H9 (cell line): ENCODE data around the gene KLRC1. TPM values are rescaled to one million over a fixed set of nuclear protein-coding genes. Genes with fewer than 3 reads are reported as not detected.

Experiments used
- DNase-seq: peaks from one replicate; pipeline ENCODE4 v3.0.0-alpha.2; 2017
- H2AFZ ChIP-seq: one replicate; pipeline ENCODE4 v1.6.1; 2013; ENCODE audit warnings: mild to moderate bottlenecking, low read length, control low read depth, moderate library complexity
- H2AK5ac ChIP-seq: 2 replicates; pipeline ENCODE4 v1.6.1; 2013; ENCODE audit warnings: low read length, control low read depth, mixed read lengths; ENCODE audit not compliant: insufficient read length
- H2BK120ac ChIP-seq: one replicate; pipeline ENCODE4 v1.6.1; 2013; ENCODE audit warnings: low read depth, mild to moderate bottlenecking, low read length, control low read depth, inconsistent platforms; ENCODE audit not compliant: poor library complexity, severe bottlenecking
- H2BK12ac ChIP-seq: 2 replicates; pipeline ENCODE4 v1.6.1; 2013; ENCODE audit warnings: low read length, control low read depth, mixed read lengths, low read depth; ENCODE audit not compliant: insufficient read length
- H2BK15ac ChIP-seq: 2 replicates; pipeline ENCODE4 v1.6.1; 2013; ENCODE audit warnings: low read depth, low read length, control low read depth
- H2BK20ac ChIP-seq: one replicate; pipeline ENCODE4 v1.6.1; 2013; ENCODE audit warnings: low read depth, mild to moderate bottlenecking, low read length, control low read depth, inconsistent platforms; ENCODE audit not compliant: poor library complexity, severe bottlenecking
- H2BK5ac ChIP-seq: 2 replicates; pipeline ENCODE4 v1.6.1; 2013; ENCODE audit warnings: low read length, control low read depth, mixed read lengths; ENCODE audit not compliant: insufficient read length
- H3K14ac ChIP-seq: 2 replicates; pipeline ENCODE4 v1.6.1; 2013; ENCODE audit warnings: low read length, control low read depth; ENCODE audit not compliant: insufficient read depth
- H3K18ac ChIP-seq: 2 replicates; pipeline ENCODE4 v1.6.1; 2013; ENCODE audit warnings: low read depth, mild to moderate bottlenecking, mixed read lengths, low read length, control low read depth; ENCODE audit not compliant: insufficient read length
- H3K23ac ChIP-seq: 2 replicates; pipeline ENCODE4 v1.6.1; 2013; ENCODE audit warnings: low read length, control low read depth, mixed read lengths, low read depth; ENCODE audit not compliant: insufficient read length
- H3K23me2 ChIP-seq: 2 replicates; pipeline ENCODE4 v1.6.1; 2013; ENCODE audit warnings: low read depth, mild to moderate bottlenecking, mixed read lengths, low read length, control low read depth; ENCODE audit not compliant: insufficient read length, poor library complexity, severe bottlenecking
- H3K27ac ChIP-seq: 2 replicates; pipeline ENCODE4 v1.5.1; 2013; ENCODE audit warnings: low read length, control low read depth, mixed read lengths, low read depth; ENCODE audit not compliant: insufficient read length
- H3K27me3 ChIP-seq: 2 replicates; pipeline ENCODE4 v1.6.1; 2013; ENCODE audit warnings: low read length, control low read depth, inconsistent platforms; ENCODE audit not compliant: insufficient read depth
- H3K4ac ChIP-seq: 2 replicates; pipeline ENCODE4 v1.6.1; 2013; ENCODE audit warnings: low read depth, mild to moderate bottlenecking, control low read depth, inconsistent platforms, low read length, moderate library complexity
- H3K4me1 ChIP-seq: 2 replicates; pipeline ENCODE4 v1.6.1; 2013; ENCODE audit warnings: low read length, control low read depth, inconsistent platforms; ENCODE audit not compliant: insufficient read depth
- H3K4me2 ChIP-seq: 2 replicates; pipeline ENCODE4 v1.6.1; 2013; ENCODE audit warnings: low read length, control low read depth, mixed read lengths; ENCODE audit not compliant: insufficient read length, insufficient read depth
- H3K56ac ChIP-seq: 2 replicates; pipeline ENCODE4 v1.6.1; 2013; ENCODE audit warnings: low read depth, mild to moderate bottlenecking, mixed read lengths, low read length, control low read depth; ENCODE audit not compliant: insufficient read length
- H3K79me1 ChIP-seq: 2 replicates; pipeline ENCODE4 v1.6.1; 2013; ENCODE audit warnings: low read depth, mild to moderate bottlenecking, moderate library complexity, low read length, control low read depth, inconsistent platforms; ENCODE audit not compliant: insufficient read depth, poor library complexity, severe bottlenecking
- H3K79me2 ChIP-seq: 2 replicates; pipeline ENCODE4 v1.6.1; 2013; ENCODE audit warnings: low read length, control low read depth, inconsistent platforms; ENCODE audit not compliant: insufficient read depth
- H3K9ac ChIP-seq: 2 replicates; pipeline ENCODE4 v1.6.1; 2013; ENCODE audit warnings: low read length, control low read depth, mixed read lengths; ENCODE audit not compliant: insufficient read length; ENCODE audit errors: extremely low read depth
- H3K9me3 ChIP-seq: one replicate; pipeline ENCODE4 v1.6.1; 2013; ENCODE audit warnings: low read depth, low read length, inconsistent platforms; ENCODE audit not compliant: control insufficient read depth
- H3T11ph ChIP-seq: one replicate; pipeline ENCODE4 v1.6.1; 2013; ENCODE audit warnings: mild to moderate bottlenecking, low read length, control low read depth, inconsistent platforms
- H4K20me1 ChIP-seq: one replicate; pipeline ENCODE4 v1.6.1; 2013; ENCODE audit not compliant: control insufficient read depth, insufficient read length, insufficient read depth
- H4K5ac ChIP-seq: 2 replicates; pipeline ENCODE4 v1.6.1; 2013; ENCODE audit warnings: low read depth, mild to moderate bottlenecking, mixed read lengths, low read length, control low read depth; ENCODE audit not compliant: insufficient read length
- H4K8ac ChIP-seq: replicated peaks from 2 replicates; pipeline ENCODE4 v1.6.1; 2013; ENCODE audit warnings: low read length, control low read depth, mixed read lengths, low read depth; ENCODE audit not compliant: insufficient read length
- H4K91ac ChIP-seq: 2 replicates; pipeline ENCODE4 v1.6.1; 2013; ENCODE audit warnings: low read depth, mild to moderate bottlenecking, moderate library complexity, mixed read lengths, low read length, control low read depth; ENCODE audit not compliant: insufficient read length
- H3K27ac Mint-ChIP-seq, 3 experiments: 2 replicates in 2 of 3; 3 replicates in 1 of 3; pipeline ENCODE4 v1.8.0; 2020 to 2021; ENCODE audit warnings: mixed read lengths in 3 of 3, mild to moderate bottlenecking in 1 of 3, moderate library complexity in 1 of 3
- H3K27me3 Mint-ChIP-seq: 2 replicates; pipeline ENCODE4 v1.8.0; 2021; ENCODE audit warnings: low read depth, mild to moderate bottlenecking, moderate library complexity, mixed read lengths
- H3K36me3 Mint-ChIP-seq, 3 experiments: 2 replicates in 2 of 3; 3 replicates in 1 of 3; pipeline ENCODE4 v1.8.0; 2020 to 2021; ENCODE audit warnings: low read depth in 3 of 3, mixed read lengths in 3 of 3; ENCODE audit not compliant: insufficient read depth in 1 of 3
- H3K4me1 Mint-ChIP-seq, 2 experiments: 2 replicates each; pipeline ENCODE4 v1.8.0; 2020; ENCODE audit warnings: mixed read lengths in 2 of 2
- H3K4me3 Mint-ChIP-seq, 2 experiments: 2 replicates in 1 of 2; 3 replicates in 1 of 2; pipeline ENCODE4 v1.8.0; 2020 to 2021; ENCODE audit warnings: mild to moderate bottlenecking in 2 of 2, mixed read lengths in 2 of 2, moderate library complexity in 1 of 2
- H3K9me3 Mint-ChIP-seq, 2 experiments: 2 replicates in 1 of 2; 3 replicates in 1 of 2; pipeline ENCODE4 v1.8.0; 2020; ENCODE audit warnings: mild to moderate bottlenecking in 2 of 2, mixed read lengths in 2 of 2, moderate library complexity in 1 of 2
- CTCF ChIP-seq: fragments of 200-600 bp; sonication (generic); conservative IDR thresholded peaks from 3 replicates; pipeline ENCODE4 v1.8.0; 2021; ENCODE audit warnings: antibody characterized with exemption, mild to moderate bottlenecking
- WGBS: extraction: QIAGEN DNeasy Blood & Tissue Kit; methylation state at CpG from one replicate; pipeline ENCODE4 v1.1.7; 2013; ENCODE audit warnings: missing lambda C conversion rate, low lambda C conversion rate, mixed read lengths; ENCODE audit not compliant: insufficient read length; ENCODE audit errors: extremely low coverage; 5-methylcytosine and 5-hydroxymethylcytosine counted together
- total RNA-seq: library from RNA; stranded (reverse); gene quantifications from 2 replicates; pipeline ENCODE4 v1.2.1, GENCODE V29; 2021

KLRC1 gene
- total RNA-seq, 1 experiment from 2014 or later: not detected

- H3K79me2 ChIP-seq: no peaks in the 10 kb centered on the region
- WGBS: no CpG with 5 or more reads among the region's 1 CpG
- H3K18ac ChIP-seq: no peak overlapping the region
- H4K91ac ChIP-seq: no peak overlapping the region
- no peak overlapping the region for H2AFZ ChIP-seq
- peaks cover 4 to 25% (median 10%) of the 10 kb centered on the region in 3 experiments; a peak in 6 of 7 replicates for H3K36me3 Mint-ChIP-seq
- H3K4me1 ChIP-seq: peaks cover 2% of the 10 kb centered on the region; the same call in 1 of the 2 replicates
- no peak overlapping the region for H2BK12ac ChIP-seq
- no peak overlapping the region for H2AK5ac ChIP-seq
- H3K27ac ChIP-seq: no peak overlapping the region
- H3K9me3 Mint-ChIP-seq: peaks cover 25 to 28% of the 10 kb centered on the region in 2 experiments
- no peak overlapping the region for H2BK15ac ChIP-seq
- H3K23me2 ChIP-seq: no peaks in the 10 kb centered on the region
- H3K14ac ChIP-seq: no peak overlapping the region
- H3K79me1 ChIP-seq: no peaks in the 10 kb centered on the region
- no peaks in the 10 kb centered on the region for H3K9me3 ChIP-seq
- no peaks in the 10 kb centered on the region for H4K20me1 ChIP-seq
- H3K4me2 ChIP-seq: no peak overlapping the region
- H3K27me3 ChIP-seq: no peaks in the 10 kb centered on the region
- H3K27me3 Mint-ChIP-seq: no peaks in the 10 kb centered on the region
- no peak for TF ChIP-seq CTCF
- no peak overlapping the region for H2BK120ac ChIP-seq
- H3K4me1 Mint-ChIP-seq: peaks cover 13 to 16% of the 10 kb centered on the region in 2 experiments
- no peak overlapping the region for H4K8ac ChIP-seq
- H3K27ac Mint-ChIP-seq: no peak overlapping the region; a peak in 1 of 7 replicates
- H3T11ph ChIP-seq: no peak overlapping the region
- no peak overlapping the region for H4K5ac ChIP-seq
- H2BK5ac ChIP-seq: no peak overlapping the region
- no peak overlapping the region for H2BK20ac ChIP-seq
- H3K4ac ChIP-seq: no peak overlapping the region
- no peak overlapping the region for H3K56ac ChIP-seq
- H3K4me3 Mint-ChIP-seq: no peak overlapping the region
- H3K9ac ChIP-seq: no peak overlapping the region
- DNase-seq: no peak
- H3K23ac ChIP-seq: no peak overlapping the region
Observed at GRCh38 chr12:10454531-10454930, 1.4 kb upstream of the KLRC1 start.
